ENCODE results near the gene ACSF2.

ACSF2 gene

GRCh38 chr17:50523208-50523607 lies 97.2 kb downstream of the ACSF2 start:
- DNase-seq (ENCODE audit: insufficient read length, low spot score) (no peak), FAIRE-seq (no peak)
- TF ChIP-seq CTCF (IDR thresholded peaks at IDR 0.05; ENCODE audit: insufficient read depth, missing control alignments): no peak

Measured in D721Med (cell line).